GM19438 (cell line): Measurements from ENCODE around the gene CIB1.

Experiments
- ATAC-seq: cut with Tn5 transposase; IDR thresholded peaks from one replicate; pipeline ENCODE4 v1.9.1; 2021; ENCODE audit warnings: low read depth; ENCODE audit not compliant: unreplicated experiment

The CIB1 gene

DNA sequence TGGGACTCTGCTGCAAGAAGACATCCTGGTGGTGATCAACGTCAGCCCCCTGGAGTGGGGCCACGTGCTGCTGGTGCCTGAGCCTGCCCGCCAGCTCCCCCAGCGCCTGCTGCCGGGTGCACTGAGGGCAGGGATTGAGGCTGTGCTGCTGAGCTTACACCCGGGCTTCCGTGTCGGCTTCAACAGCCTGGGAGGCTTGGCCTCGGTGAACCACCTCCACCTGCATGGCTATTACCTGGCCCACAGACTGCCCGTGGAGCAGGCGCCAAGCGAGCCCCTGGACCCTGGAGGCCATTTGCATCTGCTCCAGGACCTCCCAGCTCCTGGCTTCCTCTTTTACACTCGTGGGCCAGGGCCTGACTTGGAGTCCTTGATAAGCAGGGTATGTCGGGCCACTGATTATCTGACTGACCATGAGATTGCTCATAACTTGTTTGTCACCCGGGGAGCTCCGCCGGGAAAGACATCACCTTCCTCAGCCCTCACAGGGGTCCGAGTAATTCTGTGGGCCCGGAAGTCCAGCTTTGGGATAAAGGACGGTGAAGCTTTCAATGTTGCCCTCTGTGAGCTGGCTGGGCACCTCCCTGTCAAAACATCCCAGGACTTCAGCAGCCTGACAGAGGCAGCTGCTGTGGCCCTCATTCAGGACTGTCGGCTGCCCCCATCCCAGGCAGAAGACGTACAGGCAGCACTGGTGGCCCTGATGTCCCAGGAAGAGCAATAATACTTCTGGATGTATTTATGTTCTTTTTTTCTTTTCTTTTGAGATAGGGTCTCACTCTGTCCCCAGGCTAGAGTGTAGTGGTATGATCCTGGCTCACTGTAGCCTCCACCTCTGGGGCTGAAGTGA is 7.8 kb upstream of the CIB1 start:
- no peak for ATAC-seq

DNA sequence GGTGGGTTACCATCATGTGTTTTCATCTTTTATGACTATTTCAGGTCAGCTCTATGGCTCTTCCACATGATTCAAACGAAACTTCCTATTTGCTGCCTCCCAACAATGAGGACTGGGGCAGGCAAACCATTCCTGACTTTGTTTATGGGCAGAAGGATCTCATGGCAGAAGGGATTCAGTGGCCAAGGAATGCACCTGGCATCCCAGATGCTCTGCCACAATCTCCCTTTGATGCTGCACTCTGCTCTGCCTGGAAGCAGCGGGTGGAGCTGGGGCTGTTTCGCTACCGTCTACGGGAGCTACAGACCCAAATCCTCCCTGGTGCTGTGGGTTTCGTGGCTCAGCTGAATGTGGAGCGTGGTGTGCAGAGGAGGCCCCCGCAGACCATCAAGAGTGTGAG is 7.1 kb upstream of the CIB1 start:
- no peak for ATAC-seq

DNA sequence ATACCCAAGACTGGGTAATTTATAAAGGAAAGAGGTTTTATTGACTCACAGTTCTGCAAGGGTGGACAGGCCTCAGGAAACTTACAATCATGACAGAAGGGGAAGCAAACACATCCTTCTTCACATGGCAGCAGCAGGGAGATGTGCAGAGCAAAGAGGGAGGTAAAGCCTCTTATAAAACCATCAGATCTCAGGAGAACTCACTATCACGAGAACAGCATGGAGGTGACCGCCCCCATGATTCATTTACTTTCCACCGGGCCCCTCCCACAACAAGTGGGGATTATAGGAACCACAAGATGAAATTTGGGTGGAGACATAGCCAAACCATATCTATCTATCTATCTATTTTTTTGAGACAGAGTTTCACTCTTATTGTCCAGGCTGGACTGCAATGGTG is 5.6 kb upstream of the CIB1 start:
- ATAC-seq, result no peak

DNA sequence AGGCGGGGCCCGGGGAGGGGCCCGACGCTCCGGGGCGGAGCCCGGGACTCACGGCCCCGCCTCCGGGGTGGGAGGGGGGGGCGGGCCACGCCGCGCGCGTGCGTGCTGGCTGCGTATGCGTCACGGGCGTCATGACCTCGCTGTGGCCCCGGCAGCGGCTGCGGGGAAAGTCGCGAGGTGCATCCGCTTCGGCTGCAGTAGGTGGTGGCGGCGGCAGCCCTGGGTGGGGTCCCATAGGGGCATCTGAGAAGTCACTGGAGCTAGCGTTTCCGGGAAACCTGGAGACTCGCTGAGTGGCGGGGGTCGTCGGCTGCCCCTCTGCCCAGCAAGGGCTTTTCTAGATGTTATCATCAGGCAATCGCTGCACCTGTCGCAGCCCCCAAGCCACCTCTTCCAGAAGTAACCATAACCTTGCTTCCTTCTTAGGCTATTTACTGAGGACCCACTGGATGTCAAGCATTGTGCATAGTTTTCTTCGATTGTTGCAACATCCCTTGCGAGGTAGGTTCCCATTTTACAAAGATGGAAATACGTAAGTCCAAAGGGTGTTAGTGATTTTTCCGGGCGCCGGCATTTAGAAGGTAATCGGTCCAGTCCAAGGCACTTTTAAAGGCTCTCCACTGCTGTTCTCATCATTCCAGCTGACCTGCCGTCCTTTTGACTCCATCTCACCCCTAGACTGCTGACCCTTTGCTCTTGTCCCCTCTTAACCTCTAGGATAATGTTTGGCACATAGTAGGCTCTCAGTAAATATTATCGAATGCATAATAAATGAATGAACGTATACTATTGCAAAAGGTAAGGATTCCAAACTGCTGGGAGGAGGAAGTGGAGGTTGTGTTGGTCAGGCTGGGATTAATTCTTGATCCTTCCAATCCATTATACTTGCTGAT is 601 bp upstream of the CIB1 start, which contains the start of gene GDPGP1:
GDPGP1 (plus strand) TSS at position 114 of the 893 bp plus-strand sequence. CDS start 6,700 bp downstream, outside the sequence.
- ATAC-seq, result peak; percentile 61

DNA sequence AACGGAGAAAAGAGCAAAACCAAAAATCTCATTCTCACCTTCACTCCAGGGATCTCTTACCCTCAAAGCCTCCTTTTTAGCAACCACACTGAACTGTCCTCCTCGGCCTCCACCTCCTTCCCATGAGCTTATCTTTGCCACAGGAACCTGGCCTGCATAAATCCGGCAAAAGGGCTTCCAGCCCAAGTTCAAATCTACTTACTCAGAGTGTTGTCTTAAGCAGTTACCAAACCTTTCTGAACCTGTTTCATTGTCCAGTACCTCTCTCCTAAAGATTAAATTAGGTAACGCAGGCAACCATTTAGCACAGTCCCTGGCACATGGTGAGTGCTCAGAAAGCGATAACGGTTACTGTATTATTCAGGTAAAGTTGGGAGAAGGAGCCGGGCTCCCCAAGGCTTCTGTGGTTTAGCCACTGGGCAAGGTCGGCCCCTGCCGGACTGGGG is 777 bp downstream of the CIB1 start:
- ATAC-seq, result no peak

DNA sequence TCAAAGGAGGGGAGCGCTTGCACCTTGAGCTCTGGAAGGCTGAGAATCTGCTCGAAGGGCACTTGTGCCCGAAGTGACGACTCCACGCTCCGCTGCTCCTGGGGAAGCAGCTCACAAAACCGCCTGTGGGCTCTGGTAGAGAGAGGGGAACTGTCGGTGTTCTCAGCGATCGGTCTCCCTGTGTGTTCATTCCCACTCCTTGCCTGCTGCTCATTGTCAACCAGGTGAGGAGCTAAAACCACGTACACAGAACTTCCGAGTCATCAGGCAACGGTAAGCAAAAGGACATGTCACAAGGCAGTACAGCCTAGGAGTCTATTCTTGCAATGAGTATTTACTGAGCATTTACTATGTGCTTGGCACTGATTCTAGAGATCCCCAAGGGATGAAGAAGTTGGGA is 1.5 kb downstream of the CIB1 start:
- no peak for ATAC-seq

DNA sequence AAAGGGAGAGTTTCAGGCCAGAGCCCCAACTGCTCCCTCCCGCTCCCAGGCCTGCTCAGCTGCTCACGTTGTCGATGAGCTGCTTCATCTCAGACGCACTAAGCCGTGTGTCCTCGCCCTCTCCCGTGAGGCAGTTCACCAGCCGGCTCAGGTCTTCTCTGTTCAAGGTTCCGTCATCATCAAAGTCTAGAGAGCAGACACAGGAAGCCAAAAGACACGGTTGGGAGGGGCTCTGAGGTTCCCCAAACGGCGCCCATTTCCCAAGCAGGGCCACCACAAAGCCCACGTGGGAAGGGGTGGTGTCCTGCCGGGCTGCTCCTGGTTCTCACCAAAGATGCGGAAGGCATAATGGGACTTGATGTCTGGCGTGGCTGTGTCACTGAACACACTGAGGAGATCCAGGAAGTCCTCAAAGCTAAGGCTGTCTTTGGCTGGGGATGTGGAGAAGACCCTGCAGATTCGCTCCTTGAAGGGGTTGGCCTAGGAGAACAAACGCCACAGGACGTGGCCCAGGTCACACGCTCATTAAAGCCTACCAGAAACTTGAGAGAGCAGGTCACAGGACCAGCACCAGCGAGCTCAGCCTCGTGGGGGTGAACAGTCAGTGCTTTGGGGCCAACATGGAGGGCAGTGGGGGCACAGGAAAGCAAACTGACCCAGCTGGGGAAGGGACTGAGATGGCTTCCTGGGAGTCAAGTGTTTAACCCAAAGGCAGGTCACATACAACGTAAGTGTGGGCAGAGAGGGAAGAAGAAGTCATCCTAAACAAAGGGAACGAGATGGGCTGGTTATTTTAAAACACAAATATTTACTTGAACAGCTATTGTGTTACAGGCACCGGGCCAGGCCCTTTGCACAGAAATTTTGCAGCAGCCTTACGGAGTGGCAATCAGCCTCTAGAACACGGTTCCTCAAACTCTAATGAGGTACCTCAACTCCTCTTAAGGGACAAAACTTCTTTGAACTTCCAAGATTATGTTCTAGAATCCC is 2.4 kb downstream of the CIB1 start:
- ATAC-seq, result no peak

DNA sequence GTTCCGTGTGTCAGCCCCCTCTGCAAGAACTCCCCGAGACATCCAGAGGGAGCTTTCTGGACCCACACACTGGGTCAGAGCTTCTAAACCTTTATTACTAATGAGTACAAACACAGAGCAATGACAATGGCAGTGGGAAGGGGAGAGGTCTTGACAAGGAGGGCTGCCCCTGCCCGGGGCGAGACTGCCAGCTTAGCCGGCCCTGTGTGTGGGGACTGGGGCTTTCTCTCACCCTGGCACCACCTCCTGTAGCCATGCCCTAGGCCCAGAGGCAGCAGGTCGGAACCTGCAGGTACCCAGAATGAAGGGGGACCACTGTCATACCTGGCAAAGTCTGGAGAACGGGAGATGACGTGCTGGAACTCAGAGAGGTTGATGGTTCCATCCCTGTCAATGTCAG is 3.1 kb downstream of the CIB1 start:
- ATAC-seq, result no peak

DNA sequence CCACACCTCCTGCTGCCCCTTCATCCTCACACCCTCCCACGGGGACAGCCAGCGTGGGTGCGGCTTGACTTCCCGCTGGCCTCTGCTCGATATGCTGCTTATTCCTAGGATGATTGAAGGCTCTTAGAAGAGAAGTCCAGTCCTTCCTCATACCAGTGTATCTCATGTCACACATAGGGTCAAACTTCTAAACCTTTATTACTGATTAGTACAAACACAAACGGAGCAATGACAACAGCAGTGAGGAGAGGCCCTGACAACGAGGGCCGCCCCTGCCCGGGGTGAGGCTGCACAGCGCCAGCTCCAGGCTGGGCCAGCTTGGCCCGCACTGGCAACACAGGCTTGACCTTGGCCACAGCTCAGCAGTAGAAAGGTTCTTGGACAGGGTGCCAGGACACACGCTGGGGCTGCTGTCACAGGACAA is 3.7 kb downstream of the CIB1 start:
- ATAC-seq, result no peak

DNA sequence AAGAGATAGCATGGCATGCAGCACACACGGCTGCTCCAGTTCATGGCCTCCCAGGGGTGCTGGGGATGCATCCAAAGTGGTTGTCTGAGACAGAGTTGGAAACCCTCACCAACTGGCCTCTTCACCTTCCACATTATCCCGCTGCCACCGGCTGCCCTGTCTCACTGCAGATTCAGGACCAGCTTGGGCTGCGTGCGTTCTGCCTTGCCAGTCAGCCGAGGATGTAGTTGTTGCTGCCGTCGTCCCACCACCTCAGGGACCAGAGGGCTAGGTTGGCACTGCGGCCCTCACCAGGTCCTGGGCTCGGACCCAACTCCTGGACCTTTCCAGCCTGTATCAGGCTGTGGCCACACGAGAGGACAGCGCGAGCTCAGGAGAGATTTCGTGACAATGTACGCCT is 4.8 kb downstream of the CIB1 start:
- no peak for ATAC-seq

DNA sequence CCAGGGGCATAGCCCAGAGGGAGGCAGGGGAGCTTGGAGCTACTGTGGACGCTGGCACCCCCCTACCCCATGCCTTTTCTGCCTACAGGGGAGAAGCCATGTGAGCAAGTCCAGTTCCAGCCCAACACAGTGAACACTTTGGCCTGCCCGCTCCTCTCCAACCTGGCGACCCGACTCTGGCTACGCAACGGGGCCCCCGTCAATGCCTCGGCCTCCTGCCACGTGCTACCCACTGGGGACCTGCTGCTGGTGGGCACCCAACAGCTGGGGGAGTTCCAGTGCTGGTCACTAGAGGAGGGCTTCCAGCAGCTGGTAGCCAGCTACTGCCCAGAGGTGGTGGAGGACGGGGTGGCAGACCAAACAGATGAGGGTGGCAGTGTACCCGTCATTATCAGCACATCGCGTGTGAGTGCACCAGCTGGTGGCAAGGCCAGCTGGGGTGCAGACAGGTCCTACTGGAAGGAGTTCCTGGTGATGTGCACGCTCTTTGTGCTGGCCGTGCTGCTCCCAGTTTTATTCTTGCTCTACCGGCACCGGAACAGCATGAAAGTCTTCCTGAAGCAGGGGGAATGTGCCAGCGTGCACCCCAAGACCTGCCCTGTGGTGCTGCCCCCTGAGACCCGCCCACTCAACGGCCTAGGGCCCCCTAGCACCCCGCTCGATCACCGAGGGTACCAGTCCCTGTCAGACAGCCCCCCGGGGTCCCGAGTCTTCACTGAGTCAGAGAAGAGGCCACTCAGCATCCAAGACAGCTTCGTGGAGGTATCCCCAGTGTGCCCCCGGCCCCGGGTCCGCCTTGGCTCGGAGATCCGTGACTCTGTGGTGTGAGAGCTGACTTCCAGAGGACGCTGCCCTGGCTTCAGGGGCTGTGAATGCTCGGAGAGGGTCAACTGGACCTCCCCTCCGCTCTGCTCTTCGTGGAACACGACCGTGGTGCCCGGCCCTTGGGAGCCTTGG is 5.6 kb downstream of the CIB1 start:
- ATAC-seq, result no peak

DNA sequence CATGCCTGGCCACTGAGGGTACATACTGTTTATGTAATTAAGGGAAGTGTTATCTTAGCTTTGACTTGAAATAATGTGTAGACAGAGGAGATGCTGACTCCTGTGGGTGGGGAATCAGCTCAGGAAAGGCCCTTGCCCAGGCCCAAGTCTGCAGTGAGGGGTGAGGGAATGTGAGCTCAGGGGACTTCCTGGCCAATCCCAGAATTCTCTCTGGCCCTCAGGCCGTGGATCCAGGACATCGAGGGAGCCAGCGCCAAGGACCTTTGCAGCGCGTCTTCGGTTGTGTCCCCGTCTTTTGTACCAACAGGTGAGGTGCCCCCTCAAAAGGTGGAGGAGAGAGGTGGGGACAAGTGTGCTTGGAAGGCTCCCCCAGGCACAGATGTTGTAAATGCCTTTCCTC is 6.4 kb downstream of the CIB1 start:
- no peak for ATAC-seq

DNA sequence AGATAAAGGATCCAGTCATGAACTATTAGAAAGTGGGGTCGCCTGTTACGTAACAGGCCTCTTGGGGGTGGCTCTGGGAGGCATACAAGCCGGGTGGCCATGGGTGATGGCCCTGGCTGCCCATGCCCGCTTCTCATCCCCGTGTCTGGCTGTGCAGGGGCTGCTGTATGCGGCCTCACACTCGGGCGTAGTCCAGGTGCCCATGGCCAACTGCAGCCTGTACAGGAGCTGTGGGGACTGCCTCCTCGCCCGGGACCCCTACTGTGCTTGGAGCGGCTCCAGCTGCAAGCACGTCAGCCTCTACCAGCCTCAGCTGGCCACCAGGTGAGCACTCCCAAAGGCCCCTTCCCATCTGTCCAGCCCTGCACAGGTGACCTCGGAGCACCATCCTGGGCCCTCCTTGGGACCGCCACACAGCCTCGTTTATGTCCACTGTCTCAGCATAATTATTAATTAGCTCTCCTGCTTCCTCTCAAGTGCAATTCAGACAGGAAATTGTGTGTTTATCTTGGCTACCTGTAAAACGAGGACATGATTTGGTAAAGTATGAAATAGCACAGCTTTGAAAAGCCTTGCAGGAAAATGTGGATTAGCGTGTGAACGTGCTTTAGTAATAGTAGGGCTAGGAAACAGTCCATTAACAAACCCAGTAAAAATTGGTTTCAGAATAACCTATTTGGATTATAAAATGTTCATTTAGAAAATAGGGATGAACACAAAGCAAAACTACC is 8.1 kb downstream of the CIB1 start:
- no peak for ATAC-seq

DNA sequence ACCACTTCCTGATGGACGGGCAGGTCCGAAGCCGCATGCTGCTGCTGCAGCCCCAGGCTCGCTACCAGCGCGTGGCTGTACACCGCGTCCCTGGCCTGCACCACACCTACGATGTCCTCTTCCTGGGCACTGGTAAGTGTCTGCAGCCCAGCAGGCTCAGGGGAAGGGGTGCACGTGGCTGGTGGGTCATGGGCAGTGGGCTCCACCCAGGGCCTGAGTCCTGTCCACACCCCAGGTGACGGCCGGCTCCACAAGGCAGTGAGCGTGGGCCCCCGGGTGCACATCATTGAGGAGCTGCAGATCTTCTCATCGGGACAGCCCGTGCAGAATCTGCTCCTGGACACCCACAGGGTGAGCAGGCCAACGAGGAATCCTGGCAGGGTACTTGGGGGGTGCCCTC is 8.7 kb downstream of the CIB1 start:
- ATAC-seq, result no peak

DNA sequence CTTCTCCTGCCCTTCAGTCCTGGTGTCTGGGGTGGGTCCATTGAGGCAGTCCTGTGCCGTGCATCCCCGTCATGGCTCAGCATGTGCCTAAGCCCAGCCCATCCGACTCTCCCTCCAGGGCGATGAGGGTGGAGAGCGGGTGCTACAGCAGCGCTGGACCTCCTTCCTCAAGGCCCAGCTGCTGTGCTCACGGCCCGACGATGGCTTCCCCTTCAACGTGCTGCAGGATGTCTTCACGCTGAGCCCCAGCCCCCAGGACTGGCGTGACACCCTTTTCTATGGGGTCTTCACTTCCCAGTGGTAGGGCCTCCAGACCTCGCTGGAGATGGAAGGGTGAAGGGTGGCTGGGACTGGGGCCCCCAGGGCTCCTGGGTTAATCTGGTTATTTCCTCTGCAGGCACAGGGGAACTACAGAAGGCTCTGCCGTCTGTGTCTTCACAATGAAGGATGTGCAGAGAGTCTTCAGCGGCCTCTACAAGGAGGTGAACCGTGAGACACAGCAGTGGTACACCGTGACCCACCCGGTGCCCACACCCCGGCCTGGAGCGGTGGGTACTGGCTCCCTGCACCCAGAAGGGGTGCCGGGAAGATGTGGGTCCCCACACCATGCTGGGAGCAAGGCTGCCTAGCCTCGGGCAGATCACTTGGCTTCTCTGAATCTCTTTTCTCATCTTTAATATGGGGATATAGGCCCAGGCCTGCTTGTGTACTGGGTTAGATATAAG is 10.1 kb downstream of the CIB1 start:
- ATAC-seq, result no peak

DNA sequence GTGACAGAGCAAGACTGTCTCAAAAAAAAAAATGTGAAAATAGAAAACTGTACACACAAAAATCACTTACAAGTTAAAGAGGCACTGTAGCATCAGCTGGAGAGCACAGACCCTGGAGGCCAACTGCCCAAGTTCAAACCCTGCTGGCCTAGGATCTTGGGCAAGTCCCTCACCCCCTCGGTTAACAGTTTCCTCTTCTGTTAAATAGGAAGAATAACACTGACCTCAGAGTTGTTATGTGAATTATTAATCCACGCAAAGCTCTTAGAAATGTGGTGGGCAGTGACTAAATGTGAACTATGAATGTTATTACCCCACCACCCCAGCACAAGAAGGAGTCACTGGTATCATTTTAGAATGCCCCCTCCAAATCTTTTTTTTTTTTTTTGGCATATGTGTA is 11.2 kb downstream of the CIB1 start:
- ATAC-seq, result no peak

DNA sequence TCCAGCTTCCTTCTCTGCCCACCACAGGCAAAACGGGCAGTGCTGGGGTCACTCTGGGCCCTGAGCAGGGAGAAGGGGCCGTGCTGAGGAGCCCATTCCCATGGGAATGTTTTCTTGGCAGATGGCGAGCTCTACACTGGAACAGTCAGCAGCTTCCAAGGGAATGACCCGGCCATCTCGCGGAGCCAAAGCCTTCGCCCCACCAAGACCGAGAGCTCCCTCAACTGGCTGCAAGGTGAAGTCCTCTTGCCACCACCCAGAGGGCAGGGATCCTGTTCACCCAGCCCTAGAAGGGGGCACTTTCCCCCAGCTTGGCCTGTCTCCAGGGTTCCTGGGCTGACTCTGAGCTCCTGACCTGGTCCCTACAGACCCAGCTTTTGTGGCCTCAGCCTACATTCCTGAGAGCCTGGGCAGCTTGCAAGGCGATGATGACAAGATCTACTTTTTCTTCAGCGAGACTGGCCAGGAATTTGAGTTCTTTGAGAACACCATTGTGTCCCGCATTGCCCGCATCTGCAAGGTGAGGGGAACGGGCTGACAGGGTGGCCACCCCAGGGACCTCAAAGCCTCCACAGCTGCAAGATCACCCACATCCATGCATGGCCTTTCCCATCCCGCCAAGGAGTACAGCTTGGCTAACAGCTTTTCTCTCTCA is 12.4 kb downstream of the CIB1 start:
- ATAC-seq, result no peak
